Myocyte (in vitro differentiated cells): ENCODE measurements around the gene C12orf60. TPM values are rescaled to one million over a fixed set of nuclear protein-coding genes. Genes with fewer than 3 reads are reported as not detected.

Experiments
- DNase-seq: peaks from one replicate; pipeline ENCODE4 v3.0.0-alpha.2; 2012; ENCODE audit warnings: low read depth
- total RNA-seq: library from RNA; depleted of rRNA; stranded (reverse); fragments of >200 nt; gene quantifications from 2 replicates; pipeline ENCODE4 v1.2.3, GENCODE V29; 2014

Gene C12orf60
- total RNA-seq, 1 donor from 2014 or later = 1.8 TPM

GRCh38 chr12:14776236-14776961 lies 27.1 kb upstream of the C12orf60 start:
- DNase-seq = no peak

- DNase-seq = no peak
Observed at GRCh38 chr12:14777271-14777670, 26.2 kb upstream of the C12orf60 start.

GRCh38 chr12:14779834-14780233 lies 23.6 kb upstream of the C12orf60 start:
- no peak for DNase-seq

- no peak for DNase-seq
Observed at GRCh38 chr12:14780859-14781258, 22.6 kb upstream of the C12orf60 start.

GRCh38 chr12:14781563-14781962 lies 21.9 kb upstream of the C12orf60 start:
- no peak for DNase-seq

- DNase-seq = no peak
Observed at GRCh38 chr12:14782756-14783155, 20.7 kb upstream of the C12orf60 start.

GRCh38 chr12:14784471-14784870 lies 19.0 kb upstream of the C12orf60 start:
- no peak for DNase-seq

- DNase-seq = no peak
Observed at GRCh38 chr12:14785568-14785967, 17.9 kb upstream of the C12orf60 start.

- DNase-seq = no peak
Observed at GRCh38 chr12:14795028-14795448, 8.4 kb upstream of the C12orf60 start.

- DNase-seq = no peak
Observed at GRCh38 chr12:14802247-14802646, 1.2 kb upstream of the C12orf60 start.

- DNase-seq = no peak
Observed at GRCh38 chr12:14802721-14803010, 804 bp upstream of the C12orf60 start.

- no peak for DNase-seq
Observed at GRCh38 chr12:14803830-14804160, 325 bp downstream of the C12orf60 start.

GRCh38 chr12:14810167-14810952 lies 6.9 kb downstream of the C12orf60 start:
- no peak for DNase-seq

- peak; percentile 20 for DNase-seq
Observed at GRCh38 chr12:14810953-14811483, 7.5 kb downstream of the C12orf60 start.

- no peak for DNase-seq
Observed at GRCh38 chr12:14811486-14811885, 8.0 kb downstream of the C12orf60 start.

- DNase-seq = no peak
Observed at GRCh38 chr12:14814014-14814413, 10.5 kb downstream of the C12orf60 start, which contains the start of gene SMCO3. Gene SMCO3, minus strand, starts transcription at chr12:14814182. Its CDS starts 7,502 bp downstream, at chr12:14806680.

- DNase-seq = no peak
Observed at GRCh38 chr12:14824012-14824634, 20.7 kb downstream of the C12orf60 start.

GRCh38 chr12:14825256-14825655 lies 21.8 kb downstream of the C12orf60 start:
- DNase-seq = no peak

- no peak for DNase-seq
Observed at GRCh38 chr12:14826491-14826890, 23.0 kb downstream of the C12orf60 start.

- no peak for DNase-seq
Observed at GRCh38 chr12:14827043-14827442, 23.6 kb downstream of the C12orf60 start.

GRCh38 chr12:14828892-14829291 lies 25.4 kb downstream of the C12orf60 start:
- DNase-seq = peak; percentile 18

- DNase-seq = no peak
Observed at GRCh38 chr12:14833336-14833735, 29.9 kb downstream of the C12orf60 start.
